HG02938 (cell line): ENCODE data around the gene SCARF2.

Experiments
- ATAC-seq: cut with Tn5 transposase; IDR thresholded peaks from one replicate; pipeline ENCODE4 v1.9.1; 2021; ENCODE audit warnings: mild to moderate bottlenecking, moderate library complexity; ENCODE audit not compliant: unreplicated experiment

SCARF2 gene

DNA sequence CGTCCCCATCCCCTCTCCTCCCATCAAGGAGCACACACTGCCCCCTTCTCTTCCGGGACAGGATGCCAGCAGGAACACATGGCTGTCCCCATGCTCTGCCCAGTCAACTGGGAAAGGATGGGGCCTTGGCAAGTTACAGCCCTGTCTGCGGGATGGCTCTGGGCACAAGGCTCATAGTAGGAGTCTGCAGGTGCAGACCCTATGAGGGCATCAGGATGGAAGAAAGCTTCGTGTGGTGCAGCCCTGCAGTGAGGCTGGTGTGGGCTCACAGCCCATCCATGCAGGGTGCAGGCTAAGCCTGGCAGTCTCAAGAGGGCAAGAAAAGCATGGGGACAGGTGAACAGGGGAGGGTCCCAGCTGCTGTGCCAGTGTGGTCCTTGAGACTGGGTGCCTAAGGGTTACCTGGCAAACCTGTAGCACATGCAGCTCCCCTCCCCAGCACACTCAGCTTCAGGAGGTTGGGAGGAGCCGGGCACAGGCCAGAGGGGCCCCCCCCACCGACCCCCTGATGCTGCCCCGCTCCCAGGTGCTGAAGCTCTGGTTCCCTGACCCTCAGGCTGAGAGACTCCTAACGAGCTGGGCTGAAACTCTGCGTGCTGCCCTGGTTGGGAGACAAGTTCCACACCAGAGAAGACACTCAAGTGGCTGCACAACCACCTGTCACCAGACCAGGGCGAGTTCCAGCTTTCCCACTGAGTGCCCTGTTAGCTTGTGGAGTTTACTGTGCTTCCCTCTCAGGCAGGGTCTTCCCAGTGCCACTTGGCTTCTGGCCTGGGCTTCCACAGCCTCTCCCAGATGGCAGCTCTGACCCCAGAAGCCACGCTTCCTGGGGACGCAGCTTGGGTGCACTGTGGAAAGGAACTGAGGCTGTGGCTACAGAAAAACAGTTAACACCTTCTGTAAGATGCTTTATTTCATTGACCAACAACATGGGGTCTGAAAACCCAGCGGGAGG lies 3.3 kb upstream of the SCARF2 start:
- ATAC-seq, result no peak

DNA sequence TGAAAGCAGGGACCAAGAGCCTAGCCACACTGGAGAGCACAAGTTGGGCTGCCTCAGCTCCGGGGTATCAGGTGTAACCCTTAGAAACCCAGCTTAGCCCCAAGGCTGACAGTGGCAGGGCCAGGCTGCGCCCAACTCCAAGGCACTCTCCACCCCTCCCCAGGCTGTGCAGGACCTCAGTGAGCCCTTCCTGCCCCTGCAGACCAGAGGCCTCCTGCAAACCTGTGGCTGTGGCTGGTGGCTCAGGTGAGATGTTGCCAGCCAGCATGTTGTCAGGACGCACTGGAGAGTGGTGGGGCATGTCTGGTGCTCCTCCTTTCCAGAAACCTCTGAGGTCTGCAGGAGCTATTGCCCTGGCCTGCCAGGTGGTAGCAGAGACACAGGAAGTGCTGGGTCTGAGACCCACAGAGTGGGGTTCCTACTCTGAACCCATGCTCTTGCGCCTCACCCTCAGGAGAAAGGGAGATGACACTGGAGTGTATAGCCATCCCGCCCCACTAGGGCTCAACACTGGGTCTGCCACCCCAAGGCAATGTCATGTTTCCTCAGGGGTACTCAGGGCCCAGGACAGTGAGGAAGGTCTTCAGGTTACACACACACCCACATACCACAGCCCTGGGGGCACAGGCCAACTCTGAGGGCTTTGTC lies 2.4 kb upstream of the SCARF2 start:
- no peak for ATAC-seq

DNA sequence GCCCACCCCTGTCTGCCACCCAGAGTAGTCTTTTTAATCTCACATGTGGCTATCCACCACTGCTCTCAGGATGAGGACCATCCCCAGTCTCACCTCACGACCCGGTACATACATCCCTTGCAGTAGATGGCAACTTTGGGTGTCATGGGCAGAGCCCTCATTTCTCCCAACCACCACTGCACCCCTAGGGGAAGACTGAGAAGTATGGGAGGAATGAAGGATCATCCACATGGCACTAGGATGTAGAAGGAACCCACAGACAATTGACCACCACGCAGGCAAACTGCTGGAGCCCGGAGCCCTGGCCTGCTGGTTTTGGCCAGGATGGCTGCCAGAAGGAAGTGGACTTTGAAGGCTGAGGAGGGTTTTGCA lies 1.9 kb upstream of the SCARF2 start:
- no peak for ATAC-seq

DNA sequence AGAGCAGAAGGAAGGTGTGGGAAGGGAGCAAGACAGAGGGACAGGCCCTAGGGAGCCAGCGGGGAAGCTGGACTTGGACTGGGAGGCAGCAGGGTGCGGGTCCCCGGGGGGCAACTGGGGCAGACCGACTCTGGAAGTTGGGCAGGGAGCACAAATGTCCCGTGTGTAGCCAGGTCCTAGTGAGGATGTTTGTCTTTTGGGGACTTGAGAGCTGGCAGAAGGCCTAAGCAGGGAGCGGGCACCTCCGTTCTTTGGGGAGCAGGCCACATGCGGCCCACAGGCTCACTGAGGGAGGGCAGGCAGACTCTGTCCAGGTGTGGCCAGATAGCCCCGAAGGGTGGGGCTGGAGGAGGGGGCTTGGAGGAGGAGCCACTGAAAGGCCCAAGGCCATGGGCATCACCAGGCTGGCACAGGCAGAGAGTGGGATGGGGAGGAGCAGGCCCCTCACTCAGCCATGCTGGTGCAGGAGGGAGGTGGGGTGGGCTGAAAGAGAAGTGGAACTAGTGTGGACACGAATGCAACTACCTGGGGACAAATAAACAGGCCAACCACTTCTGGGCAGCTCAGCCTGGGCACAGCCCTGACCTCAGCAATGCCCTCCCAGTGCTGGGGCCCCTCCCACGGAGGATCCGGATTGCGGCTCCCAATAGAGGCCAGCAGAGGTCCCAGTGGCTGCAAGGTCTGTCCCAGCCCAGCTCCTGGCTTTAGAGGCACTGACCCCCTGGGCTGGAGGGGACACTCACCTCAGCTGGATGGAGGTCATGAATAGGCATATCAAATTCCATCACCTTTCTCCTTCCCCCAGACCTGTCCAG lies 1.3 kb upstream of the SCARF2 start:
- no peak for ATAC-seq

DNA sequence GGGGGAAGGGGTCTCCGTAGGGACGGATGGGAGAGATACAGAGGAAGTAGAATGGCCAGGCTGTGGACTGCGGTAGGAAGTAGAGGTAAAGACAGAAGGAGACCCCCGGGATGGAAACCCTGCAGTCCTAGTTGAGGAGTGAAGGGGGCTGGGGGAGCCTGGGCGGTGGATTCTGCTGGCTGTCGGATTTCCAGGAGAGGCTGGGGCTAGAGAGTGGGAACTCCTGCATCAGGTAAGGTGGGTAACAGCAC lies 727 bp upstream of the SCARF2 start:
- ATAC-seq, result no peak

DNA sequence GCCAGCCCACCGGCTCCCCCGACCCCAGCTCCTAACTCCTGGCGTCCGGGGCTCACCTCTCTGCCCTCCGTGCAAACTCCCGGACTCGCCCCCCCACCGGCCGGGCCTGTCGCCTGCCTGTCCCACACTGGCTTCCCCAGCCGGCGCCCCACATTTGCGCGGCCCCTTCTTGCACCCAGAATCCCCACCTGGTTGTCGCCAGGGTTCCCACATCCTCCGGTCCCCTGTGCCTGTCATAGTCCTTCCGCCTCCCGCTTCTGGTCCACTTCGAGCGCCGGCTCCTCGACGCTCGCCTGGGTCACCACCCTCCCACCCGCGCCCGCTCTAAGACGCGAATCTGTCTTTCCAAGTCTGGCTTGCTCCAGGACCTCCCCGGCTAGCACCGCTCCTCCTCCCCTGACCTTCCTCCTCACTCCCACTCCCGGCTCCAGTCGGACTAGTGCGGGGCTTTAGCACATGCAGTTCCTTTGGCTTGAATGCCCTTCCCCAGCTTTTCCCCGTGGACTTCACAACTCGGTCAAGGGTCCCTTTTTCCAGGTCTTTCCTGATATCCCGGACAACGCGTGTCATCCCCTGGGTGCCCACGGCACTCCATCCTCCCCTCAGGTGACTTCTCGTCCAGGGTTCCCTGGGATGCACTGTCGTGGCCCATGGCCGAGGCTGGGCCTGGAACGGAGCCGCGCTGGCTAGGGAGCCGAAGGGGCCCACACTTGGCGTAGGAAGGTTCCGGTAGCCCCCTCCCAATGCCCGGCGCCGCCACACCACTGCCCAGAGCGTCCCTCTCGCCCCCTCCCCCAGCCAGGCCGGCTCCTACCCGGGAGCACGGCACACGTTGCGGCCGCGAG lies 635 bp downstream of the SCARF2 start:
- ATAC-seq, result no peak

DNA sequence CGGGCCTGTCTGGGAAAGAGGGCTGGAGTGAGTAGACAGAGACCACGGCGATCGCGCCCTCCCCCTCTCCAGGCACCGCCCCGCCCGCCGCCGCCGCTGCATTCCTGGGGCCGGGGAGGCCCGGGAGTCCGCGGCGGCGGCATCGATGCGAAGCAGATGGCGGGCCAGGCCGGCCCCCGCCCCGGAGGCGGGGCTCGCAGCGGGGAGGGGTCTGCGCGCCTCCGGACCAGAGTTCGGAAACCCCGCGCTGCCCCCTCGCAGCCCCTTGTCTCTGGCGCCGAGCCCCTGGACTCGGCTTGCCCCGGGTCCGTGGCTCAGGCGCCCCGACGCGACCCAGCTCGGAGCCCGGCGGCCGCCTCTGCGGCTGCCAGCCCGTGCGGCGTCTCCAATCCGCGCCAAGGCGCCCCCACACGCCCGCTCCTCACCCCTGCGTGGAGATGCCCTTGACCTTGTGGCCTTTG lies 1.3 kb downstream of the SCARF2 start:
- ATAC-seq, result no peak

DNA sequence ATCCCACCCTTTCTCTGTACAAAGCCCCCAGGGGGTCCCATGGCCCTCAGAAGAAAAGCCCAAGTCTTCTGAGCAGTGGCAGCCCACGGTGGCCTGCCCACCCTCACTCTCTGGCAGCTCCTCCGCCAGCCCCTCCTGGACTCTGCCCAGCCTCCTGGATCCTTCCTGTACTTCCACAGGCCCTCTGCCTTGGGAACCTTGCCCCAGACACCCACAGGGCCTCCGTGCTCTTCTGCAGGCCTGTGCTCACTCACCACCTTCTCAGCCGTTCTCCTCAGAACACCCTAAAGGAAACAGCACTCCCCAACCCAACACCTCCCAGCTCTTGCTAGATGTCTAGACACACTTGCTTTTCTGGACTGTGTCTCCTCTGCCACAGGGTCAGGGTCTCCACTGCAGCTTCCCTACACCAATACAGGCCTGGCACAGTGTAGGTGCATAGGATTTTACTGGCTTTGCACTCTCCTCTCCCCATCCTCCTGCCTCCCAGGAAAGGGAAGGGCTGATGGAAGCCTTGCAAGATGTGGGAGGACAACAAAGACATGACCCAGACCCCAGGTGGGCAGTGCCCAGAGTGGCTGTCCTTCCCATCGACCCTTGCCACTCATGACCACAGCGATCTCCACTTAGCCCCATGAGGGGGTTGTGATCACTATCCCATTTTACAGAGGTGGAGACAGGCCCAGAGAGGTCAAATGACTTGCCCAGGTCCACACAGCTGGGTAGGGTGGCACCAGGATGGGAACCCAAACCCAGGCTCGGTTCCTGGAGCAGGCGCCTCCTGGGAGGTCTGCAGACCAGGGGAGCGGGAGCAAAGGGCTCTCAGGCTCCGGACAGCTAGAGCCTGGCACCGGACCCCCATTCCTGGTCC lies 2.0 kb downstream of the SCARF2 start:
- ATAC-seq, result no peak

DNA sequence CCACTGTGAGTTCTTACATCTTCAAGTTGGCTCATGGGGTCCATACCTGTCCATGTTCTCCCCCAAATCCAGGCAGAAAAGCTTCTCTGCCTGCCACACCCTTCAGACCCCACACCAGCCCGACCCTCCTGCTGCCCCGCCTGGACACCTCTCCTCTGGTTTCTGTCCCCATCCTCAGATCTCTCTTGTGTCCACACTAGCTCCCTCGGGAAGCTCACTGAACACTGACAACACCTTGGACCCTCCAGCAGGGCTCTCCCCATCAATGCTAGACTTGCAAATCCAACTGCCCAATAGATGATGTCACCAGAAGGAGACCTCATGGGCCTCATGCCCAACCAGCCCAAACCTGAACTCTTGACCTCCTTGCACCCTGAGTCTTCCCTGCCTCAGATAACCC lies 2.9 kb downstream of the SCARF2 start:
- no peak for ATAC-seq

DNA sequence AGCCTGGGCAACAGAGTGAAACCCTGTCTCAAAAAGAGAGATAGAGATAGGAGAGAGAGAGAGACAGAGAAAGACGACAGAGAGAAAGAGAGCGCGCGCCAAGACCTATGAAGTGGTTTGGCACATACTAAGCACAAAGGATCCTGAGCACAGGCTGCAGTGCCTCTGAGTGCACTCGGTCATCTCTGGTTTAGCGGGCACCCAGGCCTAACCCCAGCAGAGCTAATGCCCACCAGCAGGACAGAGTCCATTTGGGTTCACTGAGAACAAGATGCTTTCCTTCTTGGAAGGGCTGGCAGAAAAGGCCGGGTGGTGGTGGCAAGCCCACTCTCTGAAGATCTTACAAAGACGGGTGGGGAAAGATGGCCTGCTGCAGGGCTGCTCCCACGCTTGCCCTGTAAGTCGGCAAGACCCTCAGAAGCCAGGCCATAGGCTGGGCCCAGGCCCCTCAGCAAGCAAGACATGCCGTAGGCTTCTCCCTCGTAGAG lies 3.3 kb downstream of the SCARF2 start:
- no peak for ATAC-seq

DNA sequence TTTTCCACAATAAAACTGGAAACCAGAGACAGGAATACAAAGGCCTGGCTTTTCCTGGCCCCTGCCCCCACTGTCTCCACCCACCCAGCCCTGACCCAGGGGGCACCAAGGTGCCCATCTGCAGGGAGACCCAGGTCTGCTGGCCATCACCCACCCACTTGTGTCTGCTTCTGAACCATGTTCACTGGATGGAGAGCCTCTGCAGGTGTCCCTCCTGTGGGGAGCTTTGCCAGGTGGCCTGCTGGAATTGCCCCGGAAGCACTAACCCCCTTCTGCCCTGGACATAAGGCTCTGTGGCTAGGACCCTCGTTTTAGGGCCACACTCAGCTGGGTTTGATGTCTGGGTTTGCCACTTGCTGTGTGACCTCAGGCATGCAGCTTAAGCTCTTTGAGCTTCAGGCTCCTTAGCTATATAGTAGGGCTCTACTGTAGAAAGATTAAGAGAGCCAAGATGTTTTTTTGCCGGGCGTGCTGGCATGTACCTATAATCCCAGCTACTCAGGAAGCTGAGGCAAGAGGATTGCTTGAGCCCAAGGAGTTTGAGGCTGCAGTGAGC lies 3.9 kb downstream of the SCARF2 start:
- no peak for ATAC-seq

DNA sequence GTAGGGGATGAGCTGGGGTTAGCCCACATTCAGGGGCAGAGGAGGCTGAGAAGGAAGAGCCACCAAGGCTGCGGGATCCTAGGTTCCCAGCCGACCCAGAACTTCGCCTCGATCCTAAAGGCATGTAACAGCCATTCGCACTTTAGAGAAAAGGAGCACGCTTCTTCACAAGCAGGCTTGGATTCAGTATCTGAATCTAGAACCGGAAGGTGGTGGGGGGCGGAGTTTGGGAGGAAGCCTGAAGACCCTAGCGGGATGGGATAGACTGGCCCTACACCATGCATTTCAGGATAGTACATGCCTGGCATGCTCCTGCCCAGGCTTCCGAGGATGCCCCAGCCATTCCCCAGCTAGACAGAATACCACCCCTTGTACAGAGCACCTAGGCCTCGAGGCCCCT lies 4.4 kb downstream of the SCARF2 start:
- no peak for ATAC-seq

DNA sequence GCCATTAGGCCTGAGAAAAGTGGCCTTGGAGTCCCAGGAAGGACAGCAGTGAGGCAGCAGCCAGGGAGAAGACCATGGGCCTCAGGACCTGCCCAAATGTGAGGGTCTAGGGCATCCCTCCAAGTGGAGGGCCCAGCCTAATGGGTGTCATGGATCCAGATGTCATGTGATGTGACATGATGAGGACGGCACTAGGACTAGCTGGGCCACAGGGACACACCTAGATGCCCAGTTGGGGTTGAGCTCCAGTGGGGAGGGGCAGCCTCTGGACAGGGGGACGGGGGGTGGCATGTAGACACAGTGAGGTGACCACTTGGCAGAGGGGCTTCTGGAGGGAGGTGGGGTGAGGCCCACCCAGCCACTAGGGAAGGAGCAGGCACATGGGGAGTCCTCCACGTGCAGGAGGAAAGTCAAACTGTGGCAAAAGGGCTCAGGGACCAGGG lies 5.4 kb downstream of the SCARF2 start:
- ATAC-seq, result no peak

DNA sequence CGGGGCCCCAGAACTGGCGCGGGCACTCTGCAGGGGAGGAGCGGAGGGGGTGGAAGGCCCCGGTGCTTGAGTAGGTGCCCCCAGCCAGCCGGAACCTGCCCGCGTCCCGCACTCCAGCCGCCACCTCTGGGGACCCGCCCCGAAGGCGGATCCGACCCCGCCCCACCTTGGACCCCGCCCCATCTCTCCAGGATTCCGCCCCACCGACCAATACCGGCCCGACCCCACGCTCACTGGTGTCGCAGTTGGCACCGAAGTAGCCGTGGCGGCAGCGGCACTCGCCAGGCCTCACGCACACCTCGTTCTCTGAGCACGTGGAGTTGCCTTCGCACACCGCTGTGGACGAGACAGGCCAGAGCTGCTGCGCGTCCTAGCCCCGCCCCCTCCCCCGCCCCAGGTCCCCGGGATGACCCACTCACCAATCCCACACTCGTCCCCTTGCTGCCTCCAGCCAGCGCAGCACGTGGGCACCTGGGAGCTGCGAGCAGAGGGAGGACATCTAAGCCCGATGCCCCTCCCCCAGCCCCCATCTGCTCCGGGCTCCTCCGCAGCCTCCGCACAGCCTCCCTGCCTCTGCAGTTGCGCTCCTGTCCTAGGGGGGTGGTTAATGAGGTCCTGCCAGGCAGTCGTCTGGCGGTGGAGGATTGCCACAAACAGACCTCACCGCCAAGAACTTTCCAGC lies 6.0 kb downstream of the SCARF2 start:
- ATAC-seq, result no peak

DNA sequence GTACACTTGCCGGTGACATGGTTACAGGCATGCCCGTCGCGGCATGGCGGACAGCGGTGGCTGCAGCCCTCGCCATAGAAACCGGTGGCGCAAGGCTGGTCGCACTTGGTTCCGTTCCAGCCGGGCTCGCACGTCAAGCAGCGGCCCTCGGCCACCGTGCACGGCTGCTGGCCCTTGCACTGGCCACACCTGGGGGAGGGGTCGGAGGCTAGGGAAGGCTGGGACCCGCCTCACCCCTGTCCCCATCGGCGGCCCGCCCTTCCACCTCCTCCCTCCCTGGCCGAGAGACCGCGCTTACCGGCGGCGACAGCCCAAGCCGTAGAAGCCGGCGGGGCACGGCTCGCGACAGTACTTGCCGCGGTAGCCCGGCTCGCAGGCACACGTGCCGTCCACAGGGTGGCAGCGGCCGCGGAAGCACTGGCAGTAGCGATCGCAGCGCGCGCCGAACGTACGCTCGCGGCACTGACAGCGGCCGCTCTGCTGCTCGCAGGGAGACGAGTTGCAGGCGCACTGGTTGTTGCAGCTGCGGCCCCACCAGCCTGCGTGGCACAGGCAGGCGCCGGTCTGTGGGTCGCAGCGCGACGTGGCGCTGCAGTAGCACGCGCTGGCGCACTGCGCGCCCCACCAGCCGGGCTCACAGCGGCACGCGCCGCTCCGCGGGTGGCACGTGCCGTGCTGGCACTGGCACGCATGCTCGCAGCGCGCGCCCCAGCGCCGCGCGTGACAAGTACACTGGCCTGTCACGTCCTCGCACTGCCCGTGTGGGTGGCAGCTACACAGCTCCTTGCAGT lies 6.7 kb downstream of the SCARF2 start:
- no peak for ATAC-seq

DNA sequence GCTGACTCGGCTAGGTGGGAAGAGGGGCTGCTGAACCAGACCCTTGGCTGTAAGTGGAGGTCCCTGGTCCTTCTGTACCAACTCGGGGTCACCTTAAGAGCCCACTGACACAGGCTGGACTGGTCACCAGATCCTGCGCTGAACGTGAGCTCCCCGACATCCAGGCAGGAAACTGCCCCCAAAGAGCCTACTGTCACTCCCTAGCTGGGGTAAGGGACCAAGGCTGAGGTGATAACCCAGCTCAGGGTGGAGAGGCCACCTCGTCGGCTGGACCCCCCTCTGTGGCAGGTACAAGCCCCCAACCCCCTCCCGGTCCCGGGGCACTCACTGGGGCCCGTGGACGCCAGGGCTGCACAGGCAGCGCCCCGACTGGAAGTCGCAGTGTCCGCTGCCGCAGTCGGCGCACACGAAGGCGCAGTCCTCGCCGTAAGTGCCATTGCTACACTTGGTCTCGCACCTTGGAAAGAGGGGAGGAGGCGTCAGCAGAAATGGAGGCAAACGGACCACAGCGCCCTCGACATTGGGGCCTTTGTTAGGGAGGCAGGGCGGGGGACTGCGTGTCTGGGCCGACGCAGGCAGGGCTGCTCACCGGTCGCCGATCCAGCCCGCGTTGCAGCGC lies 7.4 kb downstream of the SCARF2 start:
- no peak for ATAC-seq

DNA sequence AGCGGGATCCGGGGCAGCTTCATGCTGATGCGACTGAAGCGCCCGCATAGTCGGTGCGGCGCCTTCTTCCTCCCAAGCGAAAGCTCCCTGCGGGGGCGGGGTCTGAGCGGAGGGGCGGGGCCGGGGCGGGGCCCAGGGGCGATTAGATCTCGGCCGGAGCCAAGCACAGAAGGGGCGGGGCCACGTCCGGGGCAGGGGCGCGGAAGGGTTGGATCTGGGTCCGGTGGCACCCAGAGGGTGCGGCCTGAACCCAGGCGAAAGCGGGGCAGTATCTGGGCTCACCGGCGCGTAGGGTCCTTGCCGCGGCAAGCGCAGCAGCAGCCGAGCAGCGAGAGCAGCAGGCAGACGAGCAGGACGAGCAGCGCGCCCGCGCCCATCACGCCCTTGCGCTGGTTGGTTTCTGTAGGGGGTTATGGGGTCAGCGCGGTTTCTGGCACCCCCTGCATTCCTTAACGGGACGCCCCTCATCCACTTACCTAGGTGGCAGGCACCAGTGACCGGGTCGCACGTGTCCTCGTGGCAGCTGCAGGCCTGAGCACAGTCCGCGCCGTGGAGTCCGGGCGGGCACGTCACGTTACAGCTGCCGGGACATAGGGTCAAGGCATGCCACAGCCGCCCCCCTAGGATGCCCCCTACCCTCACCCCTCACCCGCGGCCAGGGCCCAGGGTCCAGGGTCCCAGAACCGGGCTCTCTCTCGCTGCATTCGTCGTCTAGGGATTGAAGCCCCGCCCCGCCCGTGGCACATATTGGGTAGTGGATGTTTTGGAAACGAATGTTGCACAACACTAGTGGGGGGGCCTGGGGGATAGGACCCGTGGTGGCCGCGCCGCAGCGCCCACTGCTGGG lies 8.1 kb downstream of the SCARF2 start:
- ATAC-seq, result no peak
